ENCODE measurements around the gene TBC1D12.

GRCh38 chr10:94427166-94427565, 24.8 kb downstream of the TBC1D12 start:
- TF ChIP-seq CTCF (conservative IDR thresholded peaks at IDR 0.05; ENCODE audit: low read length) (no peak), EZH2phosphoT487 (IDR thresholded peaks at IDR 0.05; ENCODE audit: borderline replicate concordance, low read depth, low read length) (no peak)

All from OCI-LY7 (cell line).